ENCODE data around the gene TYROBP. TPM values are rescaled to one million over a fixed set of nuclear protein-coding genes. Genes with fewer than 3 reads are reported as not detected.
A peak's percentile ranks its signal among the peaks of the same experiment; 100 is the strongest.

The TYROBP gene
- total and polyA plus RNA-seq, 2 of the 8 experiments (the other 6 are each of a cell fraction or from before 2014, with no cell fraction given) = 0.18 TPM; not detected in 1

DNA sequence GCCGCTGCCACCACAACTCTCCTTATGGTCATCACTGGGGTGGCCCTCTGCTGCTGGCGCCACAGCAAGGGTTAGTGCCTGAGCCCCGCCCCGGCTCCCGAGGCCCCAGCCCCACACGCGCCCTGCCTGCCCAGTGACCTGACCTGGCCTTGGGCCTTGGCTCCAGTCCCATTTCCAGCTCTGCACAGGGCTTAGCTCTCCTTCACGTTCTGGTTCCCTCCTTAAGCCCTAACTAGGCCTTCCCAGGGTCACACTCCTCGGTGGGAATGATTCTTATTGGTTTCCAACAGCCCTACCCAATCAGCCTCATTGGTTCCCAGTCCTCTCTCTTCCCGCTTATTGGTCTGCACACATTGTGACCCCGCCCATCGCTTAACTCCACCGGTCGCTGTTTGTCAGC, 45.6 kb downstream of the TYROBP start:
- peaks cover 0 to 3% of the 10 kb centered on the region in 2 experiments for H4K20me1 ChIP-seq (replicated peaks in 1 of 2; ENCODE audit: control insufficient read depth in 1 of 2, insufficient read depth in 2 of 2, low read length in 2 of 2)
- no peak overlapping the region for H2AFZ ChIP-seq (ENCODE audit: low read length)
- H3K4me1 ChIP-seq (replicated peaks in 1 of 4; ENCODE audit: control insufficient read depth in 3 of 4, insufficient read depth in 4 of 4, low read length in 3 of 4) = peaks cover 0 to 15% (median 10%) of the 10 kb centered on the region in 4 experiments; a peak in 5 of 7 replicates
- 86% methylated on average over 12 of the region's 14 CpGs; no CpG with 5 or more reads in 1 of the 2 experiments for WGBS, 2 experiments (ENCODE audit: extremely low coverage in 1 of 2, insufficient coverage in 1 of 2, insufficient read length in 1 of 2, insufficient replicate concordance in 2 of 2, low coverage in 1 of 2, low lambda C conversion rate in 2 of 2, missing lambda C conversion rate in 1 of 2)
- no peak overlapping the region for H3K27ac ChIP-seq (ENCODE audit: low read depth, low read length)
- H2BK120ac ChIP-seq (replicated peaks; ENCODE audit: low read depth, low read length) = no peak overlapping the region
- peaks cover 13% of the 10 kb centered on the region for H3K23me2 ChIP-seq (ENCODE audit: low read depth, low read length)
- no peak overlapping the region for H3K56ac ChIP-seq (replicated peaks; ENCODE audit: insufficient read length, low read depth, low read length)
- H3K14ac ChIP-seq (ENCODE audit: insufficient read length) = no peak overlapping the region
- H2BK15ac ChIP-seq (ENCODE audit: low read length) = no peak overlapping the region
- POLR2A ChIA-PET (ENCODE audit: partially characterized antibody) = interaction anchor here (1.2 kb wide), 1 partner anchor 14 kb away, joined by 3 read pairs; no protein-coding TSS in a partner anchor
- no peaks in the 10 kb centered on the region for H3K79me2 ChIP-seq (ENCODE audit: control insufficient read depth in 1 of 2, insufficient read depth in 2 of 2, low read length in 2 of 2)
- H3K4me2 ChIP-seq (ENCODE audit: insufficient read depth in 1 of 2, low read depth in 2 of 2, low read length in 2 of 2) = no peak overlapping the region
- no peak overlapping the region for H2BK12ac ChIP-seq (ENCODE audit: low read depth, low read length)
- no peak overlapping the region for H3K9ac ChIP-seq (replicated peaks in 1 of 4; ENCODE audit: extremely low read depth in 1 of 4, low read depth in 3 of 4, low read length in 3 of 4)
- no peaks in the 10 kb centered on the region for H3K9me3 ChIP-seq (ENCODE audit: insufficient read depth in 2 of 2, low read depth in 1 of 2, low read length in 1 of 2)
- H3K79me1 ChIP-seq (ENCODE audit: low read depth, low read length) = no peaks in the 10 kb centered on the region
- FAIRE-seq (no peak), DNase-seq (ENCODE audit: low read depth in 1 of 2, low spot score in 2 of 2) (no peak)
- TF ChIP-seq SP2 (IDR thresholded peaks at IDR 0.05; ENCODE audit: low read length) = peak; percentile 13; the same call in 1 of the 2 replicates
- peak; percentile 51; the same call in 1 of the 2 replicates for TF ChIP-seq CHD2 (IDR thresholded peaks at IDR 0.05; ENCODE audit: low read length)
- TF ChIP-seq POLR2A (IDR thresholded peaks at IDR 0.05; ENCODE audit: control extremely low read depth in 1 of 2, low read depth in 2 of 2, low read length in 2 of 2) = no peak
- TF ChIP-seq SP1 (IDR thresholded peaks at IDR 0.05; ENCODE audit: low read depth, low read length) = peak; percentile 77
- TF ChIP-seq, protein P1, sequence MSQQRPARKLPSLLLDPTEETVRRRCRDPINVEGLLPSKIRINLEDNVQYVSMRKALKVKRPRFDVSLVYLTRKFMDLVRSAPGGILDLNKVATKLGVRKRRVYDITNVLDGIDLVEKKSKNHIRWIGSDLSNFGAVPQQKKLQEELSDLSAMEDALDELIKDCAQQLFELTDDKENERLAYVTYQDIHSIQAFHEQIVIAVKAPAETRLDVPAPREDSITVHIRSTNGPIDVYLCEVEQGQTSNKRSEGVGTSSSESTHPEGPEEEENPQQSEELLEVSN (IDR thresholded peaks at IDR 0.05) = peak; percentile 92
- H2BK5ac ChIP-seq (ENCODE audit: low read depth, low read length) = no peak overlapping the region
- H3K4me3 ChIP-seq (ENCODE audit: extremely low read depth in 1 of 4, insufficient read depth in 2 of 4, low read depth in 3 of 4, low read length in 4 of 4) = no peak overlapping the region
- no peak overlapping the region for H2AK5ac ChIP-seq (ENCODE audit: low read depth, low read length)
- H3K4ac ChIP-seq (replicated peaks; ENCODE audit: insufficient read length, low read depth, low read length) = no peak overlapping the region
- CTCF ChIA-PET (ENCODE audit: partially characterized antibody) = interaction anchor here (0.6 to 1.1 kb wide), 3 partner anchors 164 to 1379 kb away, joined by 3 read pairs; no protein-coding TSS in a partner anchor
- H4K91ac ChIP-seq (replicated peaks; ENCODE audit: insufficient read length, low read length) = no peak overlapping the region
- no peak overlapping the region for H3K23ac ChIP-seq (ENCODE audit: insufficient read length)
- no peak overlapping the region for H3K18ac ChIP-seq (ENCODE audit: extremely low read depth, low read length)
- peaks cover 5 to 56% (median 48%) of the 10 kb centered on the region in 4 experiments for H3K27me3 ChIP-seq (replicated peaks in 1 of 4; ENCODE audit: control insufficient read depth in 3 of 4, extremely low read depth in 1 of 4, insufficient read depth in 3 of 4, low read length in 3 of 4)
- no peak overlapping the region for H4K5ac ChIP-seq (ENCODE audit: insufficient read length, low read depth, low read length)
- no peak overlapping the region; the same call in 1 of the 2 replicates for H4K8ac ChIP-seq (ENCODE audit: extremely low read depth, insufficient read depth, low read length)
- H3K36me3 ChIP-seq (ENCODE audit: control insufficient read depth in 2 of 4, insufficient read depth in 4 of 4, low read length in 3 of 4) = no peaks in the 10 kb centered on the region
- H2BK20ac ChIP-seq (ENCODE audit: low read length) = no peak overlapping the region

Measured in H1 (cell line).